GM12874 (cell line): ENCODE data around the gene EPS8L2.

Experiments used
- CTCF ChIP-seq: IDR thresholded peaks from 2 replicates; pipeline ENCODE4 v1.5.1; 2011; ENCODE audit warnings: low read depth, mild to moderate bottlenecking, control low read depth, low read length, moderate library complexity; ENCODE audit not compliant: insufficient read depth

The EPS8L2 gene

GRCh38 chr11:680476-680875 is 25.6 kb upstream of the EPS8L2 start:
- TF ChIP-seq CTCF: no peak

DNA sequence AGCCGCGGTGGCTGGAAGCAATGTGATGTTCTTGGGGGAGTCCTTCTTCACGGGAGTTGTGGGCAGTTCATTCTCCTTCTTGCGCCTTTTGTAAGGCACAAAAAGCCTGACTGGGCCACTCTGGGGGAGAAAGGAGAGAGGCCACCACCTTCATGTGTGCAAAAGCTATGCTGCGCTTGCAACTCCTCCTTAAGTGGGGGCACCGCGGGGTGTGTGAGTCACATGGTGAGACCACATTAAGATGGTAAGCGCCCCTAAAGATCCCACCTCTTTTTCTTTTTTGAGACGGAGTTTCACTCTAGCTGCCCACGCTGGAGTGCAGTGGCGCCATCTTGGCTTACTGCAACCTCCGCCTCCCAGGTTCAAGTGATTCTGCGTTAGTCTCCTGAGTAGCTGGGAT is 25.1 kb upstream of the EPS8L2 start:
- TF ChIP-seq CTCF: no peak

DNA sequence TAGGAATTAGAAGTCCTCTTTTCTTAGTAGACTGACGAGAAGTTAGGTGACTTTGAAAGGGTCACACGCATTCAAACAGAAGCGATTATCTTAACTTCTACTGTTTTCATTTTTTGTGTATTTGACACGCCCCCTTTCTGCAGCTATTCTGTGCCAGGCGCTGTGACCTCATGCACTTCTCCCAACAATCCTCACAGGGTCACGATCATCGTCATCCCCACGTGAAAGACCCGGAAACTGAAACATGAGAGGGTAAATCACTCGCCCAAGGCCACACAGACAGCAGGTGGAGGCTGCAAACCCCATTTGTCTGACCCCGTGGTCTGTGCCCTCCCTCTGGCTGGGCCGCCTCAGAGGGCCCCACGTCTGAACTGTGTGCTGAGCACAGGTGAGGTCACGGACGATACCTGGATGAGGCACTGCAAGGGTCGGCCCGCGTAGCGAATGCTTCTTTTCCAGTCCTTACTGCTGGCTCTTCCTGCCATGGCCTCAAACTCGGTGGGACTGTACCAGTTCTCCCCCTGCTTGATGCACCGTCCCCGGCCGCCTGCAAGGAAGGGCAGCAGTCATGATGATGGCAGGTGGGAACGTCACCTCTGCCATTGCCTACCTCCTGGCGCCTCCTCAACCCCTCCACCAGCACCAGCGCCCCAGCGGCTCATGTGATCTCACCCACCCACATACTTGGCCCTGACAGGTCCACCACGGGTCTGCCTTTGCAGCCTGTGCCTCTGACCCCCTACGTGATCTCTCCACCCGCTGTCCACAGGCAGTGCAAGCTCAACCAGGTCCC is 19.4 kb upstream of the EPS8L2 start:
- TF ChIP-seq CTCF: no peak

GRCh38 chr11:687751-688150 is 18.3 kb upstream of the EPS8L2 start:
- TF ChIP-seq CTCF: no peak

GRCh38 chr11:688681-689080 is 17.4 kb upstream of the EPS8L2 start:
- no peak for TF ChIP-seq CTCF

DNA sequence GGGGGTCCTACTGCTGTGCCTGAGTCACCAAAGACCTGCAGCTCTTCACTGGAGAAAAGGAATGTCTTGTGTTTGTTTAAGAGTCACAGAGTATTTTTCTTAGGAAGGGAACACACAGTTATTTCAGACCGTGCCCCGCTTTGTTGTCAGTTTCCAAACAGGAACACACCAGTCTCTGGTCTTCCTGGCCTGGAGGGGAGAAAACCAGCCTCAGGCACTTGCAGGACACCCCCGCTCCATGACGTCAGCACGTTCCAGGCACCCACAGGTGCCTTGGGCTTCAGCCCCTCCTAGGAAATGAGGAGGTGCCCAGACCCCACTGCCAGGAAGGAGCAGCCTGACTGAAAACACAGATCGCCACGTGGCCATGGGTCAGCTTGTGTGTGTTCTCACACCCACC is 16.4 kb upstream of the EPS8L2 start:
- no peak for TF ChIP-seq CTCF

- TF ChIP-seq CTCF: no peak
These were observed 15.0 kb upstream of the EPS8L2 start for GRCh38 chr11:690738-691633.
